HG03196 (cell line): ENCODE results near the gene TTC17.
"Not testable (repeated sequence)": the region's sequence is repeated elsewhere in the genome, so short reads cannot be mapped to it uniquely, and the experiment has no call there.

Source experiments
- ATAC-seq: cut with Tn5 transposase; IDR thresholded peaks from one replicate; pipeline ENCODE4 v1.9.1; 2021; ENCODE audit not compliant: unreplicated experiment

Gene TTC17

DNA sequence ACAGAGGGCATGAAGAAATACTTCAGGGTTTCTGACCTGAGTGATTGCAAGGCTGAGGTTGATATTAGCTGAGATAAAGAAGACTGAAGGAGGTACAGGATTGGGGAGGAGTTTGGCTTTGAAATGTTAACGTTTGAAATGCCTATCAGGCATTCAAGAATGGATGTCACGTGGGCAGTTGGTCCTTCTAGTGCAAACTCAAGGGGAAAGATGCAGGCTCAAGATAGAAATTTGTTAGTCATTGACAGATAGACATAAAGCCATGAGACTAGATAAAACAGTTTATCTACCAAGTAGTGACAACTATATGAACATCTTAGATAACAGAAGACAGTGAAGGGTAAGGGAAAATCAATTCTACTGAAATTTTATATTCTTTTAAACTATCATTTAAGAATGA is 23.1 kb downstream of the TTC17 start:
- ATAC-seq = no peak

GRCh38 chr11:43382614-43383013 is 23.9 kb downstream of the TTC17 start:
- ATAC-seq = no peak

- no peak for ATAC-seq
These were observed 25.7 kb downstream of the TTC17 start for GRCh38 chr11:43384393-43384792.

DNA sequence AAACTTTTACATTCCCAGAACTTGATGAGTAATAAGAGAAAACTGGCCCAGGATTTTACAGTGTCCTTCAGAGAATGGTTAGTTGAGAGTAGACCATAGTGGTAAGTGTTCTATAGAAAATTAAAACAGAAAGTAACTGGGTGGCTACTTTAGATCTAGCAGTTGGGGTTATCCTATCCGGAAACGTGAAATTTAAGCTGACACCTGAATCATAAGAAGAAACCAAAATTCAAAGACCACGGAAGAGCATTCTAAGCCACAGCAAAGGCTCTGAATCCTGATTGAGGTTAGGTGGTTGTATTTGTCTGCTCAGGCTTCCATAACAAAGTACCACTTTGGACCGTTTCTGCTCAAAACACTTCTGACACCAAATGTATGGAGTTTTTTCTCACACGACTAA is 34.0 kb downstream of the TTC17 start:
- no peak for ATAC-seq

DNA sequence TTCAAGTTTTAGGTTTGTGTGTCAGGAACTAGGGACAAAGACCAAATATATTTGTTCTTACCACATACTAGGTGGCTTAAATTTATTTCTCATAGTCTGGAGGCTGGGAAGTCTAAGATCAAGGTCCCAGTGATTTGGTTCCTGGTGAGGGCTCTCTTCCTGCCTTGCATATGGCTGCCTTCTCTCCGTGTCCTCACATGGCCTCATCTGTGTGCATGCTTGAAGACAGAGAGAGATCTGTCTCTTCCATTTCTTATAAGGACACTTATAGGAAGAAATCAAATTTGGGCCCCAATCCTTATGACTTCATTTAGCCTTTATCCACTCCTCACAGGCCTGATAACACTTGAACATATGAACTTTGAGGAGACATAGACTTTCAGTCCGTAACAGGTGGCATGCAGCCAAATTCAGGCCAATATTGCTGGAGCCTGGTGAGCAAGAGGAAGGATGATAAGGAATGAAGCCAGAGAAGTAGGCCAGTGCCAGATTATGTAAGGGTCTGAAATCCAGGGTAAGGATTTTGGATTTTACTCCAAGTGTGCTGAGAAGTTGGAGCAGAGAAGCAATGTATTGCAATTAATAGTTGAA is 35.1 kb downstream of the TTC17 start:
- ATAC-seq = no peak

GRCh38 chr11:43396617-43397016 is 37.9 kb downstream of the TTC17 start:
- no peak for ATAC-seq

DNA sequence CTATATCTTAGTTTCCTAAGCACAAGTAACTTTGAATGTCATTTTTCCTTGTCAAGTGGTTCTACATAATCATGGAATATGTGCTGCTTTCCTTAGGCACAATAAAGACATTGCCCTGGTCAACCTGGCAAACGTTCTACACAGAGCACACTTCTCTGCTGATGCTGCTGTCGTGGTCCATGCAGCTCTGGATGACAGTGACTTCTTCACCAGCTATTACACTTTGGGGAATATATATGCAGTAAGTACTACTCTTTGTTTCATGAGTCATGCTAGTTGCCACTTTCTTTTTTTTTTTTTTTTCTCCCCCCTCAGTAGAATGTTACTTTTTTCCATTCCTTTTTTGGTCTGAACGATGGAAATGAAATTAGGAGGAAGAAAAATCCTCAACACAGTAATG is 38.5 kb downstream of the TTC17 start:
- ATAC-seq = no peak

DNA sequence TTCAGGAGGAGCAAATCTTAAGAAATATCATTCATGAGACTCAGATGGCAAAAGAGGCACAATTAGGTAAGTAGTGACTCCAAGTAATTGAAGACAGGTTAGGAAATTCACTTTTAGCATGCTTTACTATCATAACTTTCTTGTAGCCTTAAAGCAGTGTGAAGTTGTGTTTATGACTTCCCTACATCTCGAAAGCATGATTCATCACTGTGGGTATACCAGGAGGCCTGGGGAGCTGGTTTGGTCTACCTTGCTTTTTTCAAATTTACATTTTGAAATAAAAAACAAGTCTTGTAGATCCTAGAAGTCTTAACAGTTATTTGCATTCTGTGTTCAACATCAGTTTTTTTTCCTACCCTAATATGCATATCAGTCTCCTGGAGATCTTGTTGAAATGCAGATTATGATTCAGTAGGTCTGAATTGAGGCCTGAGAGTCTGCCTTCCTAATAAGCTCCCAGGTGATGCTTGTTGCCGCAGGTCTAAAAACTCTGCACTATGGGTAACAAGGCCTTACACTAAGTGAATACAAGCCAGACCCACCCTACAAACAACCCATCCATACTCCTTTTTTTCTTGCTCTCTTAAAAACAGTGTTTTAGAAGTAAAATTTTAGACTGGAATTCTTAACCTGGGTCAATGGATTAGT is 41.4 kb downstream of the TTC17 start:
- ATAC-seq = no peak

- no peak for ATAC-seq
These were observed 42.5 kb downstream of the TTC17 start for GRCh38 chr11:43401252-43401651.

GRCh38 chr11:43401811-43402210 is 43.1 kb downstream of the TTC17 start:
- ATAC-seq = not testable (repeated sequence)

- no peak for ATAC-seq
These were observed 44.9 kb downstream of the TTC17 start for GRCh38 chr11:43403357-43404231.

- no peak for ATAC-seq
These were observed 45.7 kb downstream of the TTC17 start for GRCh38 chr11:43404406-43404805.

DNA sequence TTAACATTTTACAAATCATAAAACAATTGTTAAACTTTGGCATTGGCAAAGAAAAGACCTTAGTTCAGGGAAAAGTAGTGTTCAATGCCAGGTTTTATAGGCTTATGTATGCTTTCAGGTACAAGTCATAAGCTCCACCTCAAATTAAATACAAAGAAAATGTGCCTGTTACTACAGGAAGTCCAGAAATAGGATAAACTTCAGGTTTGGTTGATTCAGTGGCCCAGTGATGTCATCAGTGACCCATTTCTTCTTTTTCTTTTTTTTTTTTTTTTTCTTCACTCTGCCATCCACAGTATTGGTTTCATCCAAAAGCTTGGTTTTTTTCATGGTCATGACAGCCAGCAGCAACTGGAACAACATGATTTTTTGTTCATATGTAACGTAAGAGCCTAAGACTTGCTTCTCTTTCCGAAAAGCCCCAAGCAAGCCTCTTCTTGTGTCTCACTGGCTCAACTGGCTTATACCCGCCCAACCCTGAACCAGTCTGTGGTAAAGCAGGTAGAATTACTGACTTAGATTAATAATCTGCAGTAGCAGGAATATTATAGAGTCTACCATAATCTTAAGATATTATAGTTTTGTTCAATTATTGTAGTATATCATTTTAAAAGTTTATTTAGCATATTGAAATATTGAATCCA is 46.2 kb downstream of the TTC17 start:
- ATAC-seq = no peak

DNA sequence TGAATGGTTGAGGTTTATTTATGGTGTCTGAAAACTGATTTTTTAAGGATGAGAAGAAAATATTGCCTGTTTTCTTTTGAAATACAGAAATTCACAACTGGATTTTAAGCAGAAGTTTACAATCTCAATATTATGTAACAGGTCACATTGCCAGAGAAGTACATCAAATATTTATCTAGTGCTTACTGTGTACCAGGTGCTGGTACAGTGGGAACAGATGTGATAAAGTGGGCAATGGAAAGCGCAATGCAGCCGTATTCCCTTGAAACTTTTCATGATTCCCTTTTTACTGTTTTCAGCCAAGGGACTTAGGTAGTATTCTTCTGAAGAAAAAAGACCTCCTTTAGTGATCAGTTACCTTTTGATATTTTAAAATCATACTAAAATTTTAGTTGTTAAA is 49.6 kb downstream of the TTC17 start:
- no peak for ATAC-seq

GRCh38 chr11:43410394-43410793 is 51.7 kb downstream of the TTC17 start:
- ATAC-seq = no peak

DNA sequence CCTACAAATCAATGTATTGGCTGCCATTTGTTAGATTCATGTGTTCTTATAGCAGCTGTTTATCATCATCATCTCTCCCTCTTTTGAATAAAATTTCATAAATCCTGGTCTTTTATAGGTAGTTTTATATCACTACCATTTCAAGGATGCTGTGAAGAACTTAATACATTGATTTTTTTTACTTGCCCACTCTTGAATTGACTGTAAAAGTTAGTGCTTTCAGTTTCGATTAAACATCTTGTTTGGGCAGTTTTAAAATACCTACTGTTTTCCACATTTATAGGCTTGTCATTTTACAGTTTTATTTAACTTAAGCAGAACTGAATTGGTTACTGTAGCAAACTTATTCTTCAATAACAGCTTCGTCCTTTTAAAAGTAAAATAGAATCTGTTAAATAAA is 59.5 kb downstream of the TTC17 start:
- no peak for ATAC-seq

GRCh38 chr11:43419460-43419859 is 60.7 kb downstream of the TTC17 start:
- no peak for ATAC-seq

DNA sequence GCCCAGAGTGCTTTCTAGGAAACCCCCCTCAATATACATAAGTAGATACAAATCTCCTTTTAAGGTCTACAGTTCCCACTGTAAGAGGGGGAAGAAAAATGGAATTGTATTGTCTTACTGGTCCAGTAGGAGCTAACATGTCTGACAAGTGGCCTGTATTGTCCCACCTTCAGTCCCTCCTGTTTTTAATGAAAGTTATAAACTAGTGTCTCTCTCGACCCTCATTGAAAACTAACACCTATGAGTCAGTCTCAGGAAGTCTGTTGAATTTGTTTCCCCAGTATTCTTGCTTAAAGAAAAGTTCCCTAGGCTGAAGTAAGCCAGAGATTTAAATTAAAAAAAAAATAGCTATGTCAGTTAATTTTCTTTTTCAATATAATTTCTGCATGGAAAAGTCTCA is 69.3 kb downstream of the TTC17 start:
- no peak for ATAC-seq

DNA sequence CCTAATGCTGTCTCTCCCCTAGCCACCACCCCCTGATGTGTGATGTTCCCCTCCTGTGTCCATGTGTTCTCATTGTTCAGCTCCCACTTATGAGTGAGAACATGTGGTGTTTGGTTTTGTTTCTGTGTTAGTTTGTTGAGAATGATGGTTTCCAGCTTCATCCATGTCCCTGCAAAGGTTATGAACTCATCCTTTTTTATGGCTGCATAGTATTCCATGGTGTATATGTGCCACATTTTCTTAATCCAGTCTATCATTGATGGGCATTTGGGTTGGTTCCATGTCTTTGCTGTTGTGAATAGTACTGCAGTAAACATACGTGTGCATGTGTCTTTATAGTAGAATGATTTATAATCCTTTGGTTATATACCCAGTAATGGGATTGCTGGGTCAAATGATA is 72.2 kb downstream of the TTC17 start:
- not testable (repeated sequence) for ATAC-seq

- no peak for ATAC-seq
These were observed 76.2 kb downstream of the TTC17 start for GRCh38 chr11:43434893-43435292.

DNA sequence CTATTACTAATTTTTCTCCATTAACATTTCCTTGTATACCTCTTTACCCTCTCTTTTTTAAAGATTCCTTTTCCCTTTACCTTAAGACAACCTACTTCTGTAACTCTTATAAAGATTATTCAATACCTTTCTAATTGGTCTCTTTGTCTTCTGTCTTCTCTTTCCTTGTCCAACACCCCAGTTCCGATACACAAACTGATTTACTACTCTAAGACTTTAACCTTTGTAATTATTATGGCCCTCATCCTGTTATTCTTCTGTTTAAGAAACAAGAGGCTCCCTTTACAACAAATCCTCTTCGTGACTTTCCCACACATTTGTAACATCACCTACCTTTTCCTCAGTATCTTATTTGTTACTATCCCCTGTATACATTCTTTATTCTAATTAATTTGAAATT is 81.8 kb downstream of the TTC17 start:
- no peak for ATAC-seq

DNA sequence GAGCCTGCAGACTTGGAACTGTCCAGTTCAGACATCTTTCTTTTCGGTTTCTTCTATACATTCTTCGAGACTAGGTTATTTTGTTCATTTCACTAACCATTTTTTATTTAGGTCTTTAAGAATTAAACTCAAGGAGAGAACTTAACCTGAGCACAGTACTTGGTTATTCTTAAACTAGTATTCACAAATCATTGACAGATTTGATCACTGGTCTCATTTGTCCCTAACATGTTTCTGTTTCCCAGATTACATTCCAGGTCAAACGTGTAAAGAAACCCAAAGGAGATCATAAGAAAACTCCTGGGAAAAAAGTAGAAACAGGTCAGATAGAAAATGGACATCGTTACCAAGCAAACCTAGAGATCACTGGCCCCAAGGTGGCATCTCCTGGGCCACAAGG is 85.1 kb downstream of the TTC17 start:
- no peak for ATAC-seq
